ENCODE measurements around the gene RASGRP3.

The RASGRP3 gene

GRCh38 chr2:33614190-33614589 is 137.7 kb downstream of the RASGRP3 start:
- no peak for DNase-seq (ENCODE audit: low read depth)
- TF ChIP-seq CTCF (conservative IDR thresholded peaks at IDR 0.05; ENCODE audit: low read depth, low read length), result no peak
- no peak overlapping the region for H3K4me3 ChIP-seq (ENCODE audit: low read length)
